ENCODE data around the gene MED28.

Gene MED28

DNA sequence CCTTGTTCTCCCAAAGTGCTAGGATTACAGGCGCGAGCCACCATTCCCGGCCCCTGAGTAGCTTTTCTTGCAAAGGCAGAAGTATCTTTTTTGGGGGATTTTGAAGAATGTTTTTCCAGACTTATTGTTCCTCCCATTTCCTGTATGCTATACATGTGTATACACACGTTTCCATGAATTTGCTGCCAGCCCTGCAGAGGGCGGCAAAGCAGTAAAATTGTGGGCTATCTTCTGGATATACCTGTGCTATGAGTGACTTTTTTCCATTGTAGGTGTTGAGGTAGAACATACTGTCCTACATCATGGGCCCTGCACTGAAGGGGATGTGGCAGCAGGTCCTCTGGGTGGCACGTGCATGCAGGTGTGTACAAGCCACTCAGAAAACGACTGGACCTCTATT lies 16.9 kb upstream of the MED28 start:
- no peak for TF ChIP-seq ARNTL (CRISPR knock-in tag; IDR thresholded peaks at IDR 0.05; ENCODE audit: borderline replicate concordance, low read depth)
- TF ChIP-seq ZNF70 (CRISPR knock-in tag; IDR thresholded peaks at IDR 0.05) = no peak
- TF ChIP-seq, protein P1, sequence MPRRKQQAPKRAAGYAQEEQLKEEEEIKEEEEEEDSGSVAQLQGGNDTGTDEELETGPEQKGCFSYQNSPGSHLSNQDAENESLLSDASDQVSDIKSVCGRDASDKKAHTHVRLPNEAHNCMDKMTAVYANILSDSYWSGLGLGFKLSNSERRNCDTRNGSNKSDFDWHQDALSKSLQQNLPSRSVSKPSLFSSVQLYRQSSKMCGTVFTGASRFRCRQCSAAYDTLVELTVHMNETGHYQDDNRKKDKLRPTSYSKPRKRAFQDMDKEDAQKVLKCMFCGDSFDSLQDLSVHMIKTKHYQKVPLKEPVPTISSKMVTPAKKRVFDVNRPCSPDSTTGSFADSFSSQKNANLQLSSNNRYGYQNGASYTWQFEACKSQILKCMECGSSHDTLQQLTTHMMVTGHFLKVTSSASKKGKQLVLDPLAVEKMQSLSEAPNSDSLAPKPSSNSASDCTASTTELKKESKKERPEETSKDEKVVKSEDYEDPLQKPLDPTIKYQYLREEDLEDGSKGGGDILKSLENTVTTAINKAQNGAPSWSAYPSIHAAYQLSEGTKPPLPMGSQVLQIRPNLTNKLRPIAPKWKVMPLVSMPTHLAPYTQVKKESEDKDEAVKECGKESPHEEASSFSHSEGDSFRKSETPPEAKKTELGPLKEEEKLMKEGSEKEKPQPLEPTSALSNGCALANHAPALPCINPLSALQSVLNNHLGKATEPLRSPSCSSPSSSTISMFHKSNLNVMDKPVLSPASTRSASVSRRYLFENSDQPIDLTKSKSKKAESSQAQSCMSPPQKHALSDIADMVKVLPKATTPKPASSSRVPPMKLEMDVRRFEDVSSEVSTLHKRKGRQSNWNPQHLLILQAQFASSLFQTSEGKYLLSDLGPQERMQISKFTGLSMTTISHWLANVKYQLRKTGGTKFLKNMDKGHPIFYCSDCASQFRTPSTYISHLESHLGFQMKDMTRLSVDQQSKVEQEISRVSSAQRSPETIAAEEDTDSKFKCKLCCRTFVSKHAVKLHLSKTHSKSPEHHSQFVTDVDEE (CRISPR knock-in tag; IDR thresholded peaks at IDR 0.05) = no peak
- TF ChIP-seq CSDC2 (CRISPR knock-in tag; IDR thresholded peaks at IDR 0.05) = no peak
- TF ChIP-seq SNAI2 (CRISPR knock-in tag; IDR thresholded peaks at IDR 0.05) = no peak
- TF ChIP-seq GLIS3 (CRISPR knock-in tag; IDR thresholded peaks at IDR 0.05) = no peak
- TF ChIP-seq CREB5 (CRISPR knock-in tag; IDR thresholded peaks at IDR 0.05; ENCODE audit: low read depth) = no peak
- no peak for TF ChIP-seq TOX (CRISPR knock-in tag; IDR thresholded peaks at IDR 0.05; ENCODE audit: borderline replicate concordance)
- TF ChIP-seq ESRRG (CRISPR knock-in tag; IDR thresholded peaks at IDR 0.05) = no peak
- peak; percentile 73 for ATAC-seq

GRCh38 chr4:17599826-17600225 lies 14.6 kb upstream of the MED28 start:
- no peak for ATAC-seq
- TF ChIP-seq TCF4 (CRISPR knock-in tag; IDR thresholded peaks at IDR 0.05; ENCODE audit: borderline replicate concordance) (no peak), ESRRG (CRISPR knock-in tag; IDR thresholded peaks at IDR 0.05) (no peak), ARNTL (CRISPR knock-in tag; IDR thresholded peaks at IDR 0.05; ENCODE audit: borderline replicate concordance, low read depth) (no peak), BACH2 (CRISPR knock-in tag; IDR thresholded peaks at IDR 0.05; ENCODE audit: borderline replicate concordance) (no peak), ZNF8 (CRISPR knock-in tag; IDR thresholded peaks at IDR 0.05) (no peak), CSRNP3 (CRISPR knock-in tag; IDR thresholded peaks at IDR 0.05) (no peak), RARB (CRISPR knock-in tag; IDR thresholded peaks at IDR 0.05) (no peak)
- TF ChIP-seq, protein P2, sequence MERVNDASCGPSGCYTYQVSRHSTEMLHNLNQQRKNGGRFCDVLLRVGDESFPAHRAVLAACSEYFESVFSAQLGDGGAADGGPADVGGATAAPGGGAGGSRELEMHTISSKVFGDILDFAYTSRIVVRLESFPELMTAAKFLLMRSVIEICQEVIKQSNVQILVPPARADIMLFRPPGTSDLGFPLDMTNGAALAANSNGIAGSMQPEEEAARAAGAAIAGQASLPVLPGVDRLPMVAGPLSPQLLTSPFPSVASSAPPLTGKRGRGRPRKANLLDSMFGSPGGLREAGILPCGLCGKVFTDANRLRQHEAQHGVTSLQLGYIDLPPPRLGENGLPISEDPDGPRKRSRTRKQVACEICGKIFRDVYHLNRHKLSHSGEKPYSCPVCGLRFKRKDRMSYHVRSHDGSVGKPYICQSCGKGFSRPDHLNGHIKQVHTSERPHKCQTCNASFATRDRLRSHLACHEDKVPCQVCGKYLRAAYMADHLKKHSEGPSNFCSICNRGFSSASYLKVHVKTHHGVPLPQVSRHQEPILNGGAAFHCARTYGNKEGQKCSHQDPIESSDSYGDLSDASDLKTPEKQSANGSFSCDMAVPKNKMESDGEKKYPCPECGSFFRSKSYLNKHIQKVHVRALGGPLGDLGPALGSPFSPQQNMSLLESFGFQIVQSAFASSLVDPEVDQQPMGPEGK (CRISPR knock-in tag; IDR thresholded peaks at IDR 0.05; ENCODE audit: borderline replicate concordance) = no peak

- ATAC-seq = no peak
- no peak for TF ChIP-seq ZFP3 (CRISPR knock-in tag; IDR thresholded peaks at IDR 0.05)
Measured at GRCh38 chr4:17605236-17605635, 9.2 kb upstream of the MED28 start.

DNA sequence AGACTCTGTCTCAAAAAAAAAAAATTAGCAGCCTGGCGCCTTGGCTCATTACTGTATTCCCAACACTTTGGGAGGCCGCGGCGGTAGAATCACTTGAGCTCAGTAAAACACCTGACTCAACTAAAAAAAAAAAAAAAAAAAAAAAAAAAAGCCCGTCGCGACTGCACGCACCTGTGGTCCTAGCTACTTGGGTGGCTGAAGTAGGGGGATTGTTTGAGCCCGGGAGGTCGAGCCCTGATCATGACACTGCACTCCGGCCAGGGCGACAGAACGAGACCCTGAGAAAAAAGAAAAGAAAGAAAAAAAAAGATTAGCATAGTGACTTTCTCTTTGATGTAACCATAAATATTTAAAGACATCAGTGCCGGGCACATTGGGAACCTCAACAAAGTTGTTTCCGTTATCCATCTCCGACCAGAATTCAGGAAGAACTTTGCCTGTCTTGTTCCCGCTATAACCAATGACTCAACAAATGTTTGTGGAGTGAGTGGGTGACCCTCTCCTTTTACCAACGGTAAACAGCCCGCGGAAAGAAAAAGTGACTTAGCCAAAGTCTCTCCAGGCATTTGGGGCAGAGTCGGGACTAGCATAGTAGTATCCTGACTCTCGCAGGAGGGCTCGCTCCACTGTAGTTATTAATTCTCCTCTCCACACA lies 553 bp upstream of the MED28 start:
- peak; percentile 84 for ATAC-seq
- no peak for TF ChIP-seq SNAI2 (CRISPR knock-in tag; IDR thresholded peaks at IDR 0.05)
- no peak for TF ChIP-seq ZFP3 (CRISPR knock-in tag; IDR thresholded peaks at IDR 0.05)
- no peak for TF ChIP-seq RARB (CRISPR knock-in tag; IDR thresholded peaks at IDR 0.05)
- TF ChIP-seq TCF4 (CRISPR knock-in tag; IDR thresholded peaks at IDR 0.05; ENCODE audit: borderline replicate concordance) = no peak
- no peak for TF ChIP-seq ISL1 (CRISPR knock-in tag; IDR thresholded peaks at IDR 0.05)
- no peak for TF ChIP-seq OSR1 (CRISPR knock-in tag; IDR thresholded peaks at IDR 0.05)
- TF ChIP-seq ZFP30 (CRISPR knock-in tag; IDR thresholded peaks at IDR 0.05) = no peak
- TF ChIP-seq POU6F1 (CRISPR knock-in tag; IDR thresholded peaks at IDR 0.05; ENCODE audit: borderline replicate concordance, low read depth) = no peak
- TF ChIP-seq PPARA (CRISPR knock-in tag; IDR thresholded peaks at IDR 0.05; ENCODE audit: borderline replicate concordance) = no peak
- TF ChIP-seq, protein P2 (CRISPR knock-in tag; IDR thresholded peaks at IDR 0.05; ENCODE audit: borderline replicate concordance) = no peak
- TF ChIP-seq, protein P1 (CRISPR knock-in tag; IDR thresholded peaks at IDR 0.05) = no peak
- no peak for TF ChIP-seq ZNF8 (CRISPR knock-in tag; IDR thresholded peaks at IDR 0.05)

All from SK-N-SH treated with all-trans-retinoic acid at 6 μM for 48 hours (cell line).